Midbrain (tissue), 1 donor: ENCODE results near the gene GRK5.
A peak's percentile ranks its signal among the peaks of the same experiment; 100 is the strongest.

Source experiments
- DNase-seq: peaks from one replicate; lab custom pipeline; 2025; lab: John Stamatoyannopoulos, UW

Gene GRK5

DNA sequence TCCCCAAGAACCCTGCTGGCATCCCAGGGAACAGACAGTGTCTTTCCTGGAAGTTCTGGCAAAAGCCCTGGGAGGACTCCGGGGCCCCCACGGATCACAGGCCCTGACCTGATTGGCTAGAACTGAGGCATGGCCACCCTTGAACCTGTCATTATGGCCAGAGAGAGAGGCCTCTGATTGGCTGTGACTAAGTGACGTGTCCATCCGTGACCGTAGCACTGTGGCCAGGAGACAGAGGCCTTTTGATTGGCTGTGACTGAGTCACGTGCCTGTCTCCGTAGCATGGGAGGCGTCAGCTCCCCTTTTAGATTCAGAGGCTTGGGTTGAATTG is 171.3 kb downstream of the GRK5 start:
- peak; percentile 93 for DNase-seq

DNA sequence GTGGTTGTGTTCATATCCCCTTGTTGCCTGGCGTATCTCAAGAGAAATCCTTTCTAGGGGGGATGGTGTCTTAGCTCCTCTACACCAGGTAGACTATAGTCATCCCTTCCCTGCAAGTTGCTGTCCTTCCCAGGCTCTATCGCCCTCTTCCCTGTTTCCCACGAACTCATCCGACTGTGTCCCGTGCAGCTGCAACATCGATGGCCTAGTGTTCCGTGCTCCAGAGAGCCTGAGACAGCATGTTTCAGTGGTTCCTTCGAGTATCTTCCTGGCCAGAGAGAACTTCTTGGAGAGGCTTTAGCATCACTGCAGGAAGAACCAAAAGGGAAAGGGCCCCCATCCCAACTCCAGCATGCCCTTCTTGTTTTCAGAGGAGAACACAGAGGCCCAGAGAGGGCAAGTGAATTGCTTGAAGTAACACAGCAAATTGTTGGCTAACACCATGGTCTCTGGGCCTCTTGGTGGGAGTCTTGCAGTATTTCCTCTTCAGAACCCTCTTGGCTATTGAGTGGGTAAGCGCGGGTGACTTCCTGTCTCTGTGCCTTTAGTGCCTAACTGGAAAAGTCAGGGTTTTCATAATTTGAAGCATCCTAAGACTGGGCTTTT is 172.2 kb downstream of the GRK5 start:
- no peak for DNase-seq

DNA sequence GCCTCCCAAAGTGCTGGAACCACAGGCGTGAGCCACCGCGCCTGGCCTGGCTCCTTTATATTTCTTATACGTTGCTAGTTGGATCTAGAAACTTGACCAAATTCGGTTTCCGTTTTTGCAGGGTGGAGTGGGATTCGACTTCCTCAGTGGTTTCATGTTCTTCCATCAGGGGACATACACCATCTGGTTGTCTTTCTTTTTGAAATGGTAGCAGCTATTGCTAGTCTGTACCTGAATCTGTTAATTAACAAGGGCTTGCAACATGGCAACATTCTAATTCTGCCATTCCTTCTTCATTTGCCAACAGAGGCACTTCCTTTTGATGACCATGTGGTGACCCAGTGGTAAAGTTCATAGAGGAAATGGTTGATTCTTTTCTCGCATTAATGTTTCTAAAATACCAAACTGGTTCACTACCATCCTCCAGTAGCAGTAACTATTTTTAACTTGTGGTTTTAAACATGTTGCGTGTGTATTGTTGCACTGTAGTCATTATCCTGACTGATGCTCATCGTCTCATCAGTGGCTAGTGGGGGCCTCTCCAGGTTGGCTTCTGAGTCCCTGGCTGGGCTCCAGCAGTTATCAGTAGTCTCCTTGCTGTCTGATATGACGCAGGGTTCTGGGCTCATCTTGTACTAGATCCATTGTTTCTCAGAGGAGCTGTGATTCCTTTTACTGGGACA is 175.9 kb downstream of the GRK5 start:
- DNase-seq, result no peak

DNA sequence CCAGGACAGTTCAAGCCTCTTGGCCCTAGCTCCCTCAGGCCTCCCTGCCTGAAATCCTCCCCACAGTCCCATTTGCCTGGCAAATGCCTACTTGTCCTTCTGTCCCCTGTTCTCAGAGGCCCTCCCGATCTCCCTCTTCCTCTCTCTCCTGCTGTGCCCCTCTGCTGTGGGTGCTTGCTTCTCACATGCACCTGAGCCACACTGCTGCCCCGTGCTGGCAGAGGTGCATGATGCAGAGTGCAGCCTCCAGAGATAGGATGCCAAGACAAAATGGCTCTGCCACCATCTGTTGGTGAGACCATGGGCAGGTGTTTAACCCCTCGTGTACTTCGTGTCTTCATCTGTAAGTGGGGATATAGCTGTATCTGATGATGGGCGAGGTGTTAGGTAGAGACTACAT is 176.8 kb downstream of the GRK5 start:
- no peak for DNase-seq

DNA sequence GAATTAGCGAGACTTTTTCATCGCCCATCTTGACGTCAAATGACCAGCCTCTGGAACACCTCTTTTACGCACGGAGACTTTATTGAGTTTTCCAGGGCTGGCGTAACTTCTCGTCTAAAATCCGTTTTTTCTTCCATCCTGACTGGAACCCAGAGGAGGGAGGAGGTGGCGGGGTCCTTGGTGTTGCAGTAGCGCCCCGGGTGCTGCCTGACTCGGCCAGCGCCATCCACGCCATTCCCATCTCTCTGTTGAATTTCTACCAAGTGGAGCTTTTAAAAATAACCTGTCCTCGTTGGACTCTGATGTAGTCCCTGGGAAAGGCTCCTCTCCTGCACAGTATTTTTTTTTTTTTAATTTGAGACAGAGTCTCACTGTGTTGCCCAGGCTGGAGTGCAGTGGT is 179.3 kb downstream of the GRK5 start:
- no peak for DNase-seq

- no peak for DNase-seq
These were observed 181.5 kb downstream of the GRK5 start for GRCh38 chr10:119388849-119389345.

GRCh38 chr10:119391440-119392251 is 184.3 kb downstream of the GRK5 start:
- DNase-seq, result no peak

DNA sequence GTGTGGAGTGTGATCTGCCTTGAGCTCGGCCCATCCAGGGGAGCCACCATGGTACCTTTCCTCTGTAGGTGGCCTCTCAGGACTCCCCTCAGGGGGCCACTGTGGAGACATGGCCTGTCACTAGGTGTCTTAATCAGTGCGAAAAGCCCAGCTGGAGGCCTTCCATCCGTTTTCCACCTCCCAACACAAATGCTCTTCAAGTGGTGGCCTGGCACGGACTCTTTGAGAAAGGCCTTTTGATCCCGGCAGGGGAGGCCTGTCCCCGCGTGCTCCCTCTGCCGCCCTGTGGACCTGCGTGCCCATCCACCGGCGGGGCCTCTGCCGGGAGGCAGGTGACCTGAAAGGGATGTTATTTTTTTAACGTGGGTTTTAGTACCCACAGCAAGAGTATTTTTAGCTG is 185.6 kb downstream of the GRK5 start:
- DNase-seq, result no peak

- no peak for DNase-seq
These were observed 186.1 kb downstream of the GRK5 start for GRCh38 chr10:119393421-119393820.

GRCh38 chr10:119393845-119394244 is 186.5 kb downstream of the GRK5 start:
- DNase-seq, result no peak

GRCh38 chr10:119394657-119395279 is 187.4 kb downstream of the GRK5 start:
- no peak for DNase-seq

GRCh38 chr10:119395280-119396007 is 188.1 kb downstream of the GRK5 start:
- DNase-seq, result peak; percentile 15

DNA sequence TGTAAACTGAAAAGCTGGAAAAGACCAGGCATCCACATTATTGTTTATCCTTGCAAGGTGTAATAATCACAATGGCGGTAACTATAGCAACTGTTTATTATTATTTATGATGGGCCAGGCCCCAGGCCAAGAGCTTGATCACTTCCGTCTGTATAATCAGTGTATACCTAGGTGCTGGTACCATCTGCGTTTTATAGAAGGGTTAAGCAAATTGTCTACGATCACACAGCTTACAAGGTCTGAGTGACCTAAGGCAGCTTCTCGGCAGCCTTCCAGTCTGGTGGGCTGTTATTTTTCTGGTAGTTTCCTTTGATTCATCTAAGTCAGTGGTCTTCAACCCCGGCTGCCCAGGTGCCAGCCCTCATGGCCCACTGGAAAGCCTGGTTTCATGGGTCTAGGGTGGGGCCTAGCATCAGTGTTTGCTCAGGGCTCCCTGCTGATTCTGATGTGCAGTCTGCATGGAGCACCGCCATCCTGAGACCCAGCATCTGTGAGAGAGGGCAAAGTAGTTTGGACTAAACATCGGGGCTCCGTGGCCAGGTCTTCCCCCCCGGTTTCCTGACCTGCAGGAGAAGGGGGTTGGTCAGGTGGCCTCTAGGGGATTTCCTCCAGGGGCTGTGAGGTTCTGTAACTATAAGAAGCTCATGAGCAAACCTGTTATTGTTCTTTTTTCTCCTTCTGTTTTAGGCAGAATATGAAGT is 188.8 kb downstream of the GRK5 start:
- DNase-seq, result no peak

- no peak for DNase-seq
These were observed 189.3 kb downstream of the GRK5 start for GRCh38 chr10:119396709-119397071.

GRCh38 chr10:119397416-119397815 is 190.0 kb downstream of the GRK5 start:
- no peak for DNase-seq

DNA sequence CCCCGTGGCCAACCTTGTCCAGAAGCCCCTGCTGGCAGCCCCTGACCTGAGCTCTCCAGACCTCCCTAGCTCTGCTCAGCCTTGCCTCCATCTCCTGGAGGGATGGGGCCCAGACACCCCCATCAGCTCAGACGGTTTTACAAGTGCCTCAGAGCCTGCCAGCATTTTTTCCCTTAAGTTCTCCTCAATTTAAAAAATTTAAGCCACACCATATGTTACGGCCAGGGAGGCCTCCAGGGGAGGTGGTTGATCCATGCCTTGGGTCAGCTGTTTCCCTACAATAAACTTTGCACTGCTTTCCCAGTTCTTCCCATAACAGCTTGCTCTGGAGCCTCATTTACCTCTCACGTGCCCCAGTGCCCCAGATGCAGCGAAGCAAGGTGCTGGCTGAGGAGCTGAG is 191.6 kb downstream of the GRK5 start:
- DNase-seq, result no peak

GRCh38 chr10:119399466-119399865 is 192.1 kb downstream of the GRK5 start:
- no peak for DNase-seq

GRCh38 chr10:119401671-119402395 is 194.5 kb downstream of the GRK5 start:
- no peak for DNase-seq

DNA sequence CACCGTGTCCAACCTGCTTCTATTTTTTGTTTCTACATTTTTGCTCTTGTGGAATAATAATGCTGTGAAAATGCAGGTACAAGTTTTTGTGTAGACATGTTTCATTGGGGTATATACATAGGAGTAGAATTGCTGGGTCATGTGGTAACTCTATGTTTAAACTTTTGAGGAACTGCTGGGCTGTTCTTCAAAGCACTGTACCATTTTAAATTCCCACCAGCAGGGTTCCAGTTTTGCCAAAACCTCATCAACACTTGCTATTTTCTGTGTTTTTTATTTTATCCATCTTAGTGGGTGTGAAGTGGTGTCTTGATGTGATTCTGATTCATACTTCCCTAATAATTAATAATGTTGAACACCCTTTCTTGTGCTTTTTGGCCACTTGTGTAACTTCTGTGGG is 196.6 kb downstream of the GRK5 start:
- DNase-seq, result no peak

- DNase-seq, result no peak
These were observed 197.5 kb downstream of the GRK5 start for GRCh38 chr10:119404719-119405519.
